ENCODE results near the gene VIL1. TPM values are rescaled to one million over a fixed set of nuclear protein-coding genes. Genes with fewer than 3 reads are reported as not detected.

Gene VIL1
- not detected in 2 replicates for total RNA-seq

DNA sequence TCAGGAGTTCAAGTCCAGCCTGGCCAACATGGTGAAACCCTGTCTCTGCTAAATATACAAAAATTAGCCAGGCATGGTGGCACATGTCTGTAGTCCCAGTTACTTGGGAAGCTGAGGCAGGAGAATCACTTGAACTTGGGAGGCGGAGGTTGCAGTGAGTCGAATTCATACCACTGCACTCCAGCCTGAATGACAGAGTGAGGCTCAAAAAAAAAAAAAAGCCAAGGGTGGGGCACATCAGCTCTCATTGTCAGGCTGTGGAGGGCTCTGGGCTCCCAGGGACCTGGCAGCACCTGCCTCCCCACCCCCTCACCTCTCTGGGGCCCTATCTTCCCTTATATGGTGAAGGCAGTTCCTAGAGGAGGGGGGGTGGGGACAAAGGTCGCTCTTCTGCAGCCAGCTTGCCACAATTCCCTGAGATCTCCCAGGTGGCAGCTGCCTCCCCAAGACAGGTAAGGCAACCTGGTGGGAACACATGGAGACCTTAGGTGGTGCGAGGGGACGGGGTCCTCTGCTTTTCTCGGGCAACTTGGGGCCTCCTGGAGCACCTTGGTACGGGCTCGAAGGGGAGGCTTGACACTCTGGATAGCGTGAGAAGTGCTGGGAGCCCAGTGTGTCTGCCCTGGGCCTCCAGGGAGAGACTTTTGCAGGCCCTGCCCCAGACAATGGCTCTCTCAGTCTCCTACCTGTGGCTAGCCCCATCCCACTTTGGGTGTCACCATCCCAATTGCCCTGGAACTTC is at the start of gene VIL1:
VIL1 (plus strand) TSS at position 407 of the 742 bp plus-strand sequence. CDS start 4,656 bp downstream, outside the sequence.

DNA sequence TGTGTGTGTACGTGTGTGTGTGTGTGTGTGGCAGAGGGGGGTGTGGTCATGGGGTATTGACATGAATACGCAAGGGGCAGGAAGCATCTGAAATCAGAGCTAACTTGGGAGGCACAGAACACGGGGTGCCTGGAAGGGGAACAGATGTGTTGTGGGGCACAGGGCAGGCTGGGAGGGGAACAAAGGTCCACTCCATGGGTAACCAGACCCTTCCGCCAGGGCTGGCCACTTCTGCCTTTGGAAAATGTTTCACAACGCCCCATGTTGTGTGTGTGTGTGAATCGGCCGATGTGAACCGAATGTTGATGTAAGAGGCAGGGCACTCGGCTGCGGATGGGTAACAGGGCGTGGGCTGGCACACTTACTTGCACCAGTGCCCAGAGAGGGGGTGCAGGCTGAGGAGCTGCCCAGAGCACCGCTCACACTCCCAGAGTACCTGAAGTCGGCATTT is 37.0 kb upstream of the VIL1 start, which contains the start of gene SLC11A1:
SLC11A1 (plus strand) TSS at position 358 of the 451 bp plus-strand sequence. CDS start 96 bp downstream, outside the sequence.

DNA sequence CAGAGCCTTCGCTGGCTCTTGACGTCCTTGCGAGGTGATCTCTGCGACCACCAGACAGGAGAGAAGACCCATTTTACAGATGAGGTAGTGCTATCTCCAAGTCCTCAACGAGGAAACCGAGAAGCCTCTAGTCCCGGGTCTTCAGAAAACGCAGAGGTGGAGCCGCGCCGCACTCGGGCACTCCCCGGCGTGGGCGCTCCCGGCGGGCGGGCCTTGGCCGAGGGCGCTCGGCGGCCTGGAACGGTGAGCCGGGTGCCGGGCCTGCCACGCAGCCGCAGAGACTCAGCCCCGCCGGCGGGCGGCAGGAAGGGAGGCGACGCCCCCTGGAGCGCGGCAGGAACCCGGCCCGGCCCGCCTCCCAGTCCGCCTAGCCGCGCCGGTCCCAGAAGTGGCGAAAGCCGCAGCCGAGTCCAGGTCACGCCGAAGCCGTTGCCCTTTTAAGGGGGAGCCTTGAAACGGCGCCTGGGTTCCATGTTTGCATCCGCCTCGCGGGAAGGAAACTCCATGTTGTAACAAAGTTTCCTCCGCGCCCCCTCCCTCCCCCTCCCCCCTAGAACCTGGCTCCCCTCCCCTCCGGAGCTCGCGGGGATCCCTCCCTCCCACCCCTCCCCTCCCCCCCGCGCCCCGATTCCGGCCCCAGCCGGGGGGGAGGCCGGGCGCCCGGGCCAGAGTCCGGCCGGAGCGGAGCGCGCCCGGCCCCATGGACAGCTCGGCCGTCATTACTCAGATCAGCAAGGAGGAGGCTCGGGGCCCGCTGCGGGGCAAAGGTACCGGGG is 19.3 kb upstream of the VIL1 start, which contains the start of gene CTDSP1:
CTDSP1 (plus strand) TSS at position 478 of the 776 bp plus-strand sequence; CDS start at position 701, 223 bp downstream.

Other genes with a start within 250 kb of the VIL1 start
- 290 and 337 TPM in 2 replicates for gene ARPC2, start 201.9 kb upstream of the VIL1 start, total RNA-seq
- 0.17 TPM in 1 of 2 replicates, not detected in the other for gene GPBAR1, start 158.1 kb upstream of the VIL1 start, total RNA-seq
- gene AAMP, start 149.0 kb upstream of the VIL1 start, total RNA-seq = 105 and 126 TPM in 2 replicates
- 64.2 and 67.2 TPM in 2 replicates for gene PNKD, start 148.6 kb upstream of the VIL1 start, total RNA-seq
- gene TMBIM1, start 126.6 kb upstream of the VIL1 start, total RNA-seq = 135 and 139 TPM in 2 replicates
- not detected in 2 replicates for gene CATIP, start 62.3 kb upstream of the VIL1 start, total RNA-seq
- gene SLC11A1, start 36.9 kb upstream of the VIL1 start, total RNA-seq = under 0.01 and 0.30 TPM in 2 replicates
- 64.7 and 70.5 TPM in 2 replicates for gene CTDSP1, start 19.3 kb upstream of the VIL1 start, total RNA-seq
- gene USP37, start 149.2 kb downstream of the VIL1 start, total RNA-seq = 4.4 and 5.4 TPM in 2 replicates
- gene CNOT9, start 149.7 kb downstream of the VIL1 start, total RNA-seq = 66.4 and 68.4 TPM in 2 replicates
- gene PLCD4, start 188.8 kb downstream of the VIL1 start, total RNA-seq = 0.67 and 0.89 TPM in 2 replicates
- 11.1 and 11.9 TPM in 2 replicates for gene ZNF142, start 240.5 kb downstream of the VIL1 start, total RNA-seq
- gene BCS1L, start 240.6 kb downstream of the VIL1 start, total RNA-seq = 48.6 and 53.8 TPM in 2 replicates